GM21528 (cell line): ENCODE data around the gene YEATS4.

Experiments used
- ATAC-seq: cut with Tn5 transposase; IDR thresholded peaks from one replicate; pipeline ENCODE4 v1.9.1; 2021; ENCODE audit warnings: mild to moderate bottlenecking, moderate library complexity; ENCODE audit not compliant: unreplicated experiment, low FRiP score

YEATS4 gene

GRCh38 chr12:69341328-69341727, 18.2 kb upstream of the YEATS4 start:
- ATAC-seq = no peak

GRCh38 chr12:69342421-69342820, 17.1 kb upstream of the YEATS4 start:
- ATAC-seq = no peak

- no peak for ATAC-seq
Observed at GRCh38 chr12:69343357-69343756, 16.2 kb upstream of the YEATS4 start.

GRCh38 chr12:69343885-69344612, 15.5 kb upstream of the YEATS4 start:
- ATAC-seq = no peak

GRCh38 chr12:69345077-69345476, 14.5 kb upstream of the YEATS4 start:
- ATAC-seq = no peak

- no peak for ATAC-seq
Observed at GRCh38 chr12:69345742-69346141, 13.8 kb upstream of the YEATS4 start.

GRCh38 chr12:69348162-69348938, 11.2 kb upstream of the YEATS4 start, which contains the start of gene LYZ:
TSS of gene LYZ (plus strand) at chr12:69348381. CDS start at chr12:69348409, 28 bp downstream.
- no peak for ATAC-seq

- no peak for ATAC-seq
Observed at GRCh38 chr12:69350002-69350626, 9.4 kb upstream of the YEATS4 start.

- ATAC-seq = no peak
Observed at GRCh38 chr12:69350777-69351176, 8.8 kb upstream of the YEATS4 start.

- no peak for ATAC-seq
Observed at GRCh38 chr12:69351462-69352236, 7.9 kb upstream of the YEATS4 start.

GRCh38 chr12:69352904-69353303, 6.6 kb upstream of the YEATS4 start:
- no peak for ATAC-seq

GRCh38 chr12:69354172-69354555, 5.4 kb upstream of the YEATS4 start:
- ATAC-seq = no peak

- no peak for ATAC-seq
Observed at GRCh38 chr12:69354556-69355187, 4.9 kb upstream of the YEATS4 start.

GRCh38 chr12:69355363-69356028, 4.0 kb upstream of the YEATS4 start:
- ATAC-seq = no peak

- ATAC-seq = no peak
Observed at GRCh38 chr12:69360348-69360672, 767 bp downstream of the YEATS4 start.

GRCh38 chr12:69366796-69367195, 7.3 kb downstream of the YEATS4 start:
- no peak for ATAC-seq

- no peak for ATAC-seq
Observed at GRCh38 chr12:69368171-69368570, 8.6 kb downstream of the YEATS4 start.

GRCh38 chr12:69383074-69383473, 23.5 kb downstream of the YEATS4 start:
- no peak for ATAC-seq

- ATAC-seq = no peak
Observed at GRCh38 chr12:69385038-69385437, 25.5 kb downstream of the YEATS4 start.

GRCh38 chr12:69386921-69387320, 27.4 kb downstream of the YEATS4 start:
- no peak for ATAC-seq
